ENCODE data around the gene EPB41L1.

EPB41L1 gene

GRCh38 chr20:36184816-36185776 lies 30.6 kb downstream of the EPB41L1 start:
- DNase-seq (ENCODE audit: low read depth in 4 of 4, low spot score in 1 of 4) = no peak

- no peak for DNase-seq (ENCODE audit: low read depth in 4 of 4, low spot score in 1 of 4)
Measured at GRCh38 chr20:36193977-36194712, 39.6 kb downstream of the EPB41L1 start.

GRCh38 chr20:36196676-36197075 lies 42.1 kb downstream of the EPB41L1 start:
- no peak for DNase-seq (ENCODE audit: low read depth in 4 of 4, low spot score in 1 of 4)

- DNase-seq (ENCODE audit: low read depth in 4 of 4, low spot score in 1 of 4) = no peak
Measured at GRCh38 chr20:36197271-36197670, 42.7 kb downstream of the EPB41L1 start.

- DNase-seq (ENCODE audit: low read depth in 4 of 4, low spot score in 1 of 4) = peak; percentile 59 to 76 (median 66)
Measured at GRCh38 chr20:36199345-36200257, 45.1 kb downstream of the EPB41L1 start.

GRCh38 chr20:36200451-36200850 lies 45.9 kb downstream of the EPB41L1 start:
- DNase-seq (ENCODE audit: low read depth in 4 of 4, low spot score in 1 of 4) = no peak

GRCh38 chr20:36201198-36201597 lies 46.7 kb downstream of the EPB41L1 start:
- no peak for DNase-seq (ENCODE audit: low read depth in 4 of 4, low spot score in 1 of 4)

- DNase-seq (ENCODE audit: low read depth in 4 of 4, low spot score in 1 of 4) = peak; percentile 59 to 71 (median 62)
Measured at GRCh38 chr20:36202891-36203338, 48.4 kb downstream of the EPB41L1 start.

- no peak for DNase-seq (ENCODE audit: low read depth in 4 of 4, low spot score in 1 of 4)
Measured at GRCh38 chr20:36203861-36204260, 49.3 kb downstream of the EPB41L1 start.

GRCh38 chr20:36205026-36205425 lies 50.5 kb downstream of the EPB41L1 start:
- DNase-seq (ENCODE audit: low read depth in 4 of 4, low spot score in 1 of 4) = no peak

- no peak for DNase-seq (ENCODE audit: low read depth in 4 of 4, low spot score in 1 of 4)
Measured at GRCh38 chr20:36206068-36206467, 51.5 kb downstream of the EPB41L1 start.

GRCh38 chr20:36206641-36207040 lies 52.1 kb downstream of the EPB41L1 start:
- DNase-seq (ENCODE audit: low read depth in 4 of 4, low spot score in 1 of 4) = no peak

- no peak for DNase-seq (ENCODE audit: low read depth in 4 of 4, low spot score in 1 of 4)
Measured at GRCh38 chr20:36207602-36208001, 53.1 kb downstream of the EPB41L1 start.

GRCh38 chr20:36208257-36208656 lies 53.7 kb downstream of the EPB41L1 start:
- no peak for DNase-seq (ENCODE audit: low read depth in 4 of 4, low spot score in 1 of 4)

- DNase-seq (ENCODE audit: low read depth in 4 of 4, low spot score in 1 of 4) = no peak
Measured at GRCh38 chr20:36210436-36211021, 56.0 kb downstream of the EPB41L1 start.

GRCh38 chr20:36213362-36213761 lies 58.8 kb downstream of the EPB41L1 start:
- DNase-seq (ENCODE audit: low read depth in 4 of 4, low spot score in 1 of 4) = no peak

- no peak for DNase-seq (ENCODE audit: low read depth in 4 of 4, low spot score in 1 of 4)
Measured at GRCh38 chr20:36214684-36215256, 60.2 kb downstream of the EPB41L1 start.

- DNase-seq (ENCODE audit: low read depth in 4 of 4, low spot score in 1 of 4) = no peak
Measured at GRCh38 chr20:36215778-36216177, 61.2 kb downstream of the EPB41L1 start.

- no peak for DNase-seq (ENCODE audit: low read depth in 4 of 4, low spot score in 1 of 4)
Measured at GRCh38 chr20:36216314-36217025, 61.9 kb downstream of the EPB41L1 start.

GRCh38 chr20:36217226-36217625 lies 62.7 kb downstream of the EPB41L1 start:
- no peak for DNase-seq (ENCODE audit: low read depth in 4 of 4, low spot score in 1 of 4)

Data from stimulated activated CD4-positive, alpha-beta T cell treated with anti-CD3 and anti-CD28 coated beads, Interleukin-1b, Interleukin-23, amount 100 ng/mL, for 24 hours (primary cell).